CD4-positive, alpha-beta T cell treated with Interleukin-17A for 4 hours (primary cell): Measurements from ENCODE around the gene ALB.

Experiments
- DNase-seq: peaks from one replicate; pipeline ENCODE4 v3.0.0-alpha.2; 2020; ENCODE audit warnings: mixed read lengths

The ALB gene

DNA sequence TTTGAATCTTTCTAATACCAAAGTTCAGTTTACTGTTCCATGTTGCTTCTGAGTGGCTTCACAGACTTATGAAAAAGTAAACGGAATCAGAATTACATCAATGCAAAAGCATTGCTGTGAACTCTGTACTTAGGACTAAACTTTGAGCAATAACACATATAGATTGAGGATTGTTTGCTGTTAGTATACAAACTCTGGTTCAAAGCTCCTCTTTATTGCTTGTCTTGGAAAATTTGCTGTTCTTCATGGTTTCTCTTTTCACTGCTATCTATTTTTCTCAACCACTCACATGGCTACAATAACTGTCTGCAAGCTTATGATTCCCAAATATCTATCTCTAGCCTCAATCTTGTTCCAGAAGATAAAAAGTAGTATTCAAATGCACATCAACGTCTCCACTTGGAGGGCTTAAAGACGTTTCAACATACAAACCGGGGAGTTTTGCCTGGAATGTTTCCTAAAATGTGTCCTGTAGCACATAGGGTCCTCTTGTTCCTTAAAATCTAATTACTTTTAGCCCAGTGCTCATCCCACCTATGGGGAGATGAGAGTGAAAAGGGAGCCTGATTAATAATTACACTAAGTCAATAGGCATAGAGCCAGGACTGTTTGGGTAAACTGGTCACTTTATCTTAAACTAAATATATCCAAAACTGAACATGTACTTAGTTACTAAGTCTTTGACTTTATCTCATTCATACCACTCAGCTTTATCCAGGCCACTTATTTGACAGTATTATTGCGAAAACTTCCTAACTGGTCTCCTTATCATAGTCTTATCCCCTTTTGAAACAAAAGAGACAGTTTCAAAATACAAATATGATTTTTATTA is 28.3 kb downstream of the ALB start:
- DNase-seq: no peak

DNA sequence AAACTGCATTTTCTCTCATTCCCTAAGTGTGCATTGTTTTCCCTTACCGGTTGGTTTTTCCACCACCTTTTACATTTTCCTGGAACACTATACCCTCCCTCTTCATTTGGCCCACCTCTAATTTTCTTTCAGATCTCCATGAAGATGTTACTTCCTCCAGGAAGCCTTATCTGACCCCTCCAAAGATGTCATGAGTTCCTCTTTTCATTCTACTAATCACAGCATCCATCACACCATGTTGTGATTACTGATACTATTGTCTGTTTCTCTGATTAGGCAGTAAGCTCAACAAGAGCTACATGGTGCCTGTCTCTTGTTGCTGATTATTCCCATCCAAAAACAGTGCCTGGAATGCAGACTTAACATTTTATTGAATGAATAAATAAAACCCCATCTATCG is 29.1 kb downstream of the ALB start:
- DNase-seq: no peak

DNA sequence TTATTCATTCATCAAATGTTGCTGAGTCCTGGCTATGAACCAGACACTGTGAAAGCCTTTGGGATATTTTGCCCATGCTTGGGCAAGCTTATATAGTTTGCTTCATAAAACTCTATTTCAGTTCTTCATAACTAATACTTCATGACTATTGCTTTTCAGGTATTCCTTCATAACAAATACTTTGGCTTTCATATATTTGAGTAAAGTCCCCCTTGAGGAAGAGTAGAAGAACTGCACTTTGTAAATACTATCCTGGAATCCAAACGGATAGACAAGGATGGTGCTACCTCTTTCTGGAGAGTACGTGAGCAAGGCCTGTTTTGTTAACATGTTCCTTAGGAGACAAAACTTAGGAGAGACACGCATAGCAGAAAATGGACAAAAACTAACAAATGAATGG is 30.2 kb downstream of the ALB start:
- no peak for DNase-seq

DNA sequence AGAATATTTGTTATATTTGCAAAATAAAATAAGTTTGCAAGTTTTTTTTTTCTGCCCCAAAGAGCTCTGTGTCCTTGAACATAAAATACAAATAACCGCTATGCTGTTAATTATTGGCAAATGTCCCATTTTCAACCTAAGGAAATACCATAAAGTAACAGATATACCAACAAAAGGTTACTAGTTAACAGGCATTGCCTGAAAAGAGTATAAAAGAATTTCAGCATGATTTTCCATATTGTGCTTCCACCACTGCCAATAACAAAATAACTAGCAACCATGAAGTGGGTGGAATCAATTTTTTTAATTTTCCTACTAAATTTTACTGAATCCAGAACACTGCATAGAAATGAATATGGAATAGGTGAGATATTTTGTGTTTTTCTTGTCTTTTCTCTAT is 31.9 kb downstream of the ALB start, which contains the start of gene AFP:
Gene AFP, plus strand, starts transcription at position 238 of the 400 bp plus-strand sequence. Its CDS starts 42 bp downstream, at position 280.
- no peak for DNase-seq

DNA sequence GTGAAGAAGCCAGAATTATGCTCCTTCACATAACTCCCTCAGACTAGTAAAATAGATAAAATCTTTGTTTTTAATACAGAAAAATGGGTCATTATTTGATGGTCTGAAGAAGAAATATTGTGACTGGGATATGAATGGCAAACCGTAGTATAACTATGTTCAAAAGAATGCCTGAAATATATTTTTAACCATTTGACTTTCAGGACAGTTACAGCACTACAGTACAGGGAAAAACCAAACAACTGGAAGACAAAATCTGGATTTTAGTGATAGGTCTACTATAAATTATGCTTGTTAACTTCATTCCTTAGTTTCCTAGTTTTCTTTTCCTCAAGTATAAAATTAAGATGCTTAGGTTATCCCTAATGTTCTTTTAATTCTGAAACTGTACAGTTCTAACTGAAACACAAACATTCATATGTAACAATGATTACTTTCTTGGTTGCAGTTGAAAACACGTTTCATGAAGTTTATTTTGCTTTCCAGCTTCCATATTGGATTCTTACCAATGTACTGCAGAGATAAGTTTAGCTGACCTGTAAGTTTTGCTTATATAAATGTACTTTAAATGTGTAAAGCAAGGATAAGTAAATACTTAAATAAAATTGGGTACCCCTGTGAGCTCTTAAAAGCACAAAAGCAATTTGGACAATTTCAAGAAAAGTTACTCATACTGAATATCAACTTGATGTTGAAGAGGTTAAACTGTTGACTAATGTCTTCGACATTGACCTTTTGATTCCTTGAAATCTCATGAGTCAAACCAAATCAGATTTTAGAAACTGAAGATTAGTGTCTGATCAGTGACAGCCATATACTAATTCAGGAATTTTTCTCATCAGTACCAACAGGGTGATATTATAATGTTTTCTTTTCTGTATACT is 32.8 kb downstream of the ALB start:
- no peak for DNase-seq

DNA sequence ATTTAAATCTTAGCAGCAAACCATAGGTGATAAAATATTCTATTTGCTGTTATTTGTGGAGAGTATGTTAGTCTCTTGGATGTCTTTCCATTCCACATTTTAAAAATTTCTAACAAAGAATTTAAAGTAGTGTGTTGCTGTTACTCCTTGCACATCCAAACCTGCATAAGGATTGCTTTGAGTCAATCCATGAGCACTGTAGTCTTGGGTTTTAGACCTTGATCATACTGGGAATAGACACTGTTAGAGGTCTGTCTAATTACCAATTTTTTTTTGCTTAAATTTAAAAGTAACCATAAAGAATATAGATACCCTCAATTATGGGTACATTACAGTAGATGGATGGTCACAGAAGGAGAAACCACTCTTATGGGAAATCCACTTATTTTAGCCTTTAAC is 33.5 kb downstream of the ALB start:
- no peak for DNase-seq

DNA sequence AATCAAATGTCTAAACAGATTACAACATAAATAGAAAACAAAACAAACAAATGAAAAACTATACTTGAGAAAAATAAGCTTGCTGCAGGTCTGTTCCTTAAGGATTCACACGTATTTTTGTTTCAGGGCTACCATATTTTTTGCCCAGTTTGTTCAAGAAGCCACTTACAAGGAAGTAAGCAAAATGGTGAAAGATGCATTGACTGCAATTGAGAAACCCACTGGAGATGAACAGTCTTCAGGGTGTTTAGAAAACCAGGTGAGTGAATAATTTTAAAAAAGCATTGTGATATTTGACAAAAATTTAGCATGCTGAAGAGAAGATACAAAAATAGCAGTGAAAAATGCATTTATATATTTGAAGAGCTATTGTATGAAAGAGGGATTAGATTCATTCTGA is 34.0 kb downstream of the ALB start:
- DNase-seq: no peak

DNA sequence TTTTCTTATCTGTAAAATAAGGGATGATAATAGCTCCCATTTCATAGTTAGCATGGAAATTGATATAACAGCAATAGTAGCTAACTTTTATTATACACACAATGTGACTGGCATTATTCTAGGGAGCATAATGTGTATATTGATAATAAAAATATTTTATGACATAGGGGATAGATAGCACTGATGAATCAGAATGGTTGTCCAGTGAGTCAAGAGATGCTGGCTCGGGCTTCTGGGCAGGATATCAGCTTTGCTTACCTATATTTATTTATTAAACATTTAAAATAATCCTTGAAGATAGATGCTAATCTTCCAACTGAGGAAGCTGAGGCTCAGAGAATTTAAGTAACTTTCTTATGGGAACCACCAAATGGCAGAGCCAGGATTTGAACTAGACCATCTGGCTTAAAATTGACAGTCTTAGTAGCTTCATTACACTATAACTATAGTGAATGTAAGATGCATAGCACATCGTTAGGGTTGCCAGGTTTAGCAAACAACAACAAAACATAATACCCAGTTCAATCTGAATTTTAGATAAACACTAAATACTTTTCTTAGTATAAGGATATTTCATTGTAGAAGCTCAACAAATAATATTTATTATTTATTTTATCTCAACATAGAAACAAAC is 34.6 kb downstream of the ALB start:
- DNase-seq: no peak

DNA sequence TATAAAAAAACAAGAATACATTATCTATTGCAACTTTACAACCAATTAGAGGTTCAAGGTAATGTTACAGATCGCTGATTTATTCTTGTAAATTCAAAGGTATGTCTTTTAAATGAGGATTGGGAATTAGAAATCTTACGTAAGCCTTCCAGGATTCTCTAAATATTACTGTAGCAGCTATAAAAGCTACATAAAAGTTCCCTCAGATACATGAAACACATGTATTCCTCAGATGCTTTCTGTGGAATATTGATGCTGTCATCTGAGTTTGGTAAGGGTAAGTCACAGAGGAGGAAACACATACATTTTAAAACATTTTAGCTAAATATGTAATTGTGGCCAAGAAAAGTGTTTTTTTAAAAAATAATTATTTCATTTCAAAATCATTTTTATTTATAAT is 35.4 kb downstream of the ALB start:
- no peak for DNase-seq

DNA sequence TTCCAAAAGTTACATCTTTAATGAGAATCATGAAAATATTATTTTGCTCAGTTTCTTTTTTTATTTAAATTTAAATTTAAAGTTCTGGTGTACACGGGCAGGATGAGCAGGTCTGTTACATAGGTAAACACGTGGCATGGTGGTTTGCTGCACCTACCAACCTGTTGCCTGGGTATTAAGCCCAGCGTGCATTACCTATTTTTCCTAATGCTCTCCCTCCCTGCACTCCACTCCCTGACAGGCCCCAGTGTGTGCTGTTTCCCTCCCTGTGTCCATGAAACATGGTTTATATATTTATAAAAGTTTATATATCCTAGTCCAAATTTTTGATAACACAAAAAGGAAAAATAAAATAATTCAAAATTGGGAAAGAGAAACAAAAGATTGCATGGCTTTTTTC is 35.9 kb downstream of the ALB start:
- DNase-seq: no peak

DNA sequence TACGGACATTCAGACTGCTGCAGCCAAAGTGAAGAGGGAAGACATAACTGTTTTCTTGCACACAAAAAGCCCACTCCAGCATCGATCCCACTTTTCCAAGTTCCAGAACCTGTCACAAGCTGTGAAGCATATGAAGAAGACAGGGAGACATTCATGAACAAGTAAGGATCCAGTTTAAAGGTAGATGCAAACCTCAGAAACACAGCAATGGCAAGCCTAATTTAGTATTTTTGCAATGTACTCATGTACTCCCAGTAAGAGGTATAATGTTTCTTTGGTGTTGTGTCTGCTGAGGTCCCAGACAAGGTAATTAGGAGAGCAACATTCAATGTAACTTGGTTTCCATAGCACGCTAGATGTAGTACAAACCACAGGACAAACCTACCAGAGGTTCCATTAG is 36.6 kb downstream of the ALB start:
- no peak for DNase-seq

DNA sequence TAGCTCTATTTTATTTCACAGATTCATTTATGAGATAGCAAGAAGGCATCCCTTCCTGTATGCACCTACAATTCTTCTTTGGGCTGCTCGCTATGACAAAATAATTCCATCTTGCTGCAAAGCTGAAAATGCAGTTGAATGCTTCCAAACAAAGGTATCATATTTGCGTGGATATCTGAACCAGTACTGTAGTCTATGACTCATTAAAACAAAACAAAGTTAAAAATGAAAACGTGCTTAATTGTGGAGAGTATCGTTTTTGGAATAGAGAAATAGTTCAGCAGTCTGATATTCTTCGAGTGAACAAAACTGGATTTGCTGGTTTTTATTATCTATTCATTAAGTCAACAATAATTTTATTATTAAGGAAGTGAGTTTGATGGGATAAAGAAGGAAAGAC is 38.2 kb downstream of the ALB start:
- no peak for DNase-seq

DNA sequence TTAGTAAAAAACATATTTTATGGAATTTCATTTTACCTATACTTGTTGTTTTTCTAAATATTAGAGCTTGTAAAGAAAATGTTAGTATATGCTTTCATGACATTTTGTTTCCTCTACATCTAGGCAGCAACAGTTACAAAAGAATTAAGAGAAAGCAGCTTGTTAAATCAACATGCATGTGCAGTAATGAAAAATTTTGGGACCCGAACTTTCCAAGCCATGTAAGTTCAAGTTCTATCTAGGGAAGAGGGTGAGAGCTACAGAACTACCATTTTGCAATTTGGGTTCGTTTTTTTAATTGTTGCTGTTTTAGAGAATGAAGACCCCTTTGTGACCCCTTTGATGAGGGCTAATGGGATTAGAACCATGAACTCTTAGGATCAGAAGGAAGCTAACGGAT is 39.1 kb downstream of the ALB start:
- no peak for DNase-seq

DNA sequence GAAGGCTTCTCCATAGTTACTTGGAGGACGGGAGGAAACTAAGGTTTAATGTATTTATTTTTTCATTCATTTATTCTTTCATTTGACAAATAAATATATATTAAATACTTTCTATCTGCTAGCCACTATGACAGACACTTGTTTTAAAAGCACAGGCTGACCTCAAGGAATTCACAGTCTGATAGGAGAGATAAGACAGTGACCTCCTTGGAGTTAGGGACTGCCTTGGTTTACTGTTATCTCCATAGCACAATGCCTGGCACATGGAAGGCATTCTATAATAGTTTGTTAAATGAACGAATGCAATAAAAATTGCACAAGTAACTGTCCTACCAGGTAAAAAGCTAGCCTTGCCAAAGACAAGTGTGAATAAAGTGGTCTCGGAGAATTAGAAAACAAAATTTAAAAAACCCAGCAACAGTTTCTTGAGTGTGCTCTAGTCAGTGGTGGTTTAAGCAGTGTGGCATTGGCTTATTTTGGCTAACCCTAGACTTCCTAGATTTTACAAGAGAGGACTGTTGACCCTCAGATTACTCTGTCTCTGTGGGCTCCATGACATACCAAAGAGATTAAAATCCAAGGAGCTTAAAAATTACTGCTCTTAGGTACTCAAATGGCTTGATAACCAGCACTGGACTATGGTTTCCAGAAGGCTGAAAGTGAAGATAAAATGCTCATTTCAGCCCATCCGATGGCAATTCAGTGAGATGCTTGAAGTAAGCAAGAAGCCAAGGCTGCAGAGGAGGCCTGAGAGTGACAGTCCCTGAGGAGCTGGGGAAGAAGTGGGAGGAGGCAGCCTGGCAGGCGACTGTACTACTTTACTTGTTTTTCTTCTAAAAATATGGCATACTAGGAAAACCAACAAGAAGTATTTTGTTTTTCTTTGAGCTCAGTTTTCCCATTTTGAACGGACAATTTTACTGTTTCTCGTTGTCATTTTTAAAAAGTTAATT is 41.6 kb downstream of the ALB start:
- DNase-seq: no peak

DNA sequence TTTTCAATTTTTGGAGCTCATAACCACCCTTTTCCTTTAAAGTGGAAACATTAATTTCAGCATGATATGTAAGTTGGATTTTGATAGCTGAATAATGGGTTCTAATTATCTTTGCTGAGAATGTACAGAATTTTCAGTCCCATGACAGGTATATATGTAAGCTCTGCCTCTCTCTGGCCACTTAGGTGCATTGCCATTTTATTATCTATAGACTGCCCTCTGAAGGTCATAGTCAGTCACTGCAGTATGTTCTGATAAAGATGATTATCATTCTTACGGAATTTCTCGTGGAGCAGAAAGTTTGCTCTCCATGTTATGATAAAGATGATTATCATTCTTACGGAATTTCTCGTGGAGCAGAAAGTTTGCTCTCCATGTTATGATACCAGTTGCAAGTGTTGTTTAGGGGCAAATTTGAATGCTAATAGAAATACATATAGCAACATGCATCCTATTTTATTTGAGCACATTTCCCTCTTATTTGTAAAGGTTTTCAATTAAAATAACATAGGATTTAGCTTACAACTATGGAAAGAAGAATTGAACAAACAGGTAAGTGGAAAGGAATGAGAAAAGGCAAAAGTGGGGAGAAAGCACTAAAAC is 42.4 kb downstream of the ALB start:
- DNase-seq: no peak

DNA sequence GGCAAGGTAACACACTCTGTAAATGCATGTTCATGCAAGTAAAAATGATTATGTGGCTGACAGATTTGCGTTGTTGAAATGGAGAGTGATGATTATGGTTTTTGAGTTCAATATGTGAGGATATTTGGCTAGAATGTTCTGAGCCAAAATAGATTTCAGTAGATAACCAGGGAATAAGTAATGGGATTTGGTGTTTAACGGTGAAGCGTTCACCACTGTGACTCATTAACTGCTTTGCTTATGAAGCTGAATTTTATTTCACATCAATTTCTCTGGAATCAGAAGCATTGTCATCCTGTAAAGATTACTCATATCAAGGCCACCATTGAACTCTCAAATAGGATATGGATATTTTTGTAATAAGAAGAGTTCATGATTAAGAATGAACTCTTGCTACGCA is 43.6 kb downstream of the ALB start:
- no peak for DNase-seq

DNA sequence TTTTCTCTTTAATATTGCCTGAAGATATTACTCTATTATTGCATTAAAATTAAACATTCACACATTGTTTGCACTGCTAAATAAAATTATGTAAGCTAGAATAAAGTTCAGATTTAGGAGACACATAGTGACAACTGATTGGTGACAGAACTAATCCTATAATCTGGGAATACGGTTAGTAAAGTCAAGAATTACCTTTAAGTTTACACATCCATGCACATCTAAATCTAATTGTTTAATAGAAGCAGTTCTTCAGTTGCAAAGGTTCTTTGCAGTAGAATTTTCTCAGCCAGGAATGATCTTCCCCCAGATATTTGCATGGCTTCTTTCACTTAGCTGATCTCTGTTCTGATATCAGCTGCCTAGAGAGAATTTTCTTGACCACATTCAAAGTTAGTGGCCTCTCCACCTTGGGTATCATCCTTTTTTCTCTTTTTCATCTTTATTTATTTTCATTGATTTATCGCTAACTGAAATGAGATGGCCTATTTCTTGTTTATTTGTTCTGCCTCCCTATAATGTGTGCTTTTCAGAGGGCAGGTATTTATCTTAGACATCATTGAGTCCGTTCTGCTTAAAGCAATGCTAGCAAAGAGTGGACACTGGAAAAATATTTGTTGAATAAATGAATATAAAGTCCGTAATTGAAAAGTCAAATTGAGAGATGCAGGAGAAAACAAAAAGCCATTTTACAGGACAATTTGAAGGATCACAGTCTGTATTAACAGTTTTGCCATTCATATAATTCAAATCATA is 44.5 kb downstream of the ALB start:
- no peak for DNase-seq

DNA sequence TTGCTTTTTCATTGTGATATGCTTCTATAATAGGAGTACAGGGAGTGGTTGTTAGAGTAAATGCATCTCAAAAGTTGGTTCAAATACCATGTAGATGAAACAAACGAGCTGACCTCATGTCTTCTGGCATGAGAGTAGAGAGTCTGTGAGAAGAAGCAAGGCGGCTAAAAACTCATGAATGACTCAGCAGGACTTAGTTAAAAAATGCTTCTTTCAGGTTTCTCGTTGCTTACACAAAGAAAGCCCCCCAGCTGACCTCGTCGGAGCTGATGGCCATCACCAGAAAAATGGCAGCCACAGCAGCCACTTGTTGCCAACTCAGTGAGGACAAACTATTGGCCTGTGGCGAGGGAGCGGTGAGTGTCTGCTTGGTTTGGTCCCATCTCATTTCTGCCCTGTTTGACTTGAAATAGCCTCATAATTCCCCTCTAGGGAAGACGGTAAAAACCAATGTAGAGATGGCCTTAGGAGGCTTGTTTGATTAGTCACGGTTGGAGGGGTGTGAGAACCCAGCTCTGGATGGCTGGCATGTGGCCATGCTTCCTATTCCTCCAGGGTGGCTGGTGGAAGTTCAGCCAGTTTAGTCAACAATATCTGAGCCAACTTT is 46.4 kb downstream of the ALB start:
- no peak for DNase-seq

DNA sequence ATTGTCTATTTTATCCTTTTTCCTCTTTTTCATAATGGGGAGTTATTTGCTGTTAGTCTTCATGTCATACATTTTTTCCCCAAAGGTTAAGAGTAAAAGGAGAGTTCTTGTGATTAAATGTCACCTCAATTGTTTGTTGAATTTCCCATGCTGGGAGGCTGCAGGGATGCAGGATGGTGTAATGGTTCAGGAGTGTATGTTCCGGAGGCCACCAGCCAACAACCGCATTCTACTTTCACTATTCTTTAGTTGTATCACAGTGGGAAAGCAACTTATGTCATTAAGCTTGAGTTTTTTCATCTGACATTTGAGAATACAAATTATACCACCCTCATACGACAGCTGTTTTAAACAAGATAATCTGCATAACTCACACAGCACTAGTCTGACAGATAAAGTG is 47.3 kb downstream of the ALB start:
- no peak for DNase-seq

DNA sequence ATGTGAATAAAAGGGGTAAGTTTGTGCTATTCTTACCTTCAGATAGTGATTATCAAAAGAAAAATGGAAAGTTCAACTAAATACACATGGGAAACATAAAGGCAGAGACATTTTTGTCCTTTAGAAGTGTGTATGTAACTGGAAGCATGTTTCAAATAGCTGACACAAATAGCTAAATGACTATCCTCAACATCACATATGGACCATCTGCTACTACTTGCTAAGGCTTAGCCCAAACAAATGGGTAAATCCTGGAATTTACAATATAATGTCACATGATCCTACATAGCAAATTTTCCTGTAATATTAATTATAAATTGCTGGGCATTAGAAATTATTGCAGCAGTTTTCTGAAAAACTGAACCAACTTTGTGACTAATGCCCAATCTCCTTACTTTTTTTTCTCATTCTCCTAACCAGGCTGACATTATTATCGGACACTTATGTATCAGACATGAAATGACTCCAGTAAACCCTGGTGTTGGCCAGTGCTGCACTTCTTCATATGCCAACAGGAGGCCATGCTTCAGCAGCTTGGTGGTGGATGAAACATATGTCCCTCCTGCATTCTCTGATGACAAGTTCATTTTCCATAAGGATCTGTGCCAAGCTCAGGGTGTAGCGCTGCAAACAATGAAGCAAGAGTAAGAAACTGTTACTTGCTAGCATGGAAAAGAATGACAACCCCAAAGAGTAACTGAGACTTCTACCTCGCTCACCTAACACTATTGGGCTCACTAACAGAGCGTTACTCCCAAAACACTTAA is 48.1 kb downstream of the ALB start:
- DNase-seq: no peak
